Hematopoietic multipotent progenitor cell treated with erythropoietin and hydrocortisone succinate and interleukin-3 and kit ligand, for 6 days (in vitro differentiated cells): Measurements from ENCODE around the gene VPS13A.
"Not testable (repeated sequence)": the region's sequence is repeated elsewhere in the genome, so short reads cannot be mapped to it uniquely, and the experiment has no call there.

Experiments used
- DNase-seq: peaks from one replicate; pipeline ENCODE4 v3.0.0-alpha.2; 2015

The VPS13A gene

GRCh38 chr9:77426712-77427111 is 249.4 kb downstream of the VPS13A start:
- no peak for DNase-seq

- DNase-seq: no peak
Measured at GRCh38 chr9:77427256-77427927, 250.1 kb downstream of the VPS13A start.

GRCh38 chr9:77429928-77430327 is 252.6 kb downstream of the VPS13A start:
- DNase-seq: no peak

GRCh38 chr9:77432053-77432452 is 254.7 kb downstream of the VPS13A start:
- no peak for DNase-seq

GRCh38 chr9:77433675-77434445 is 256.5 kb downstream of the VPS13A start:
- peak; percentile 84 for DNase-seq

GRCh38 chr9:77435277-77435676 is 257.9 kb downstream of the VPS13A start:
- no peak for DNase-seq

- DNase-seq: no peak
Measured at GRCh38 chr9:77435688-77436087, 258.4 kb downstream of the VPS13A start.

GRCh38 chr9:77438653-77439052 is 261.3 kb downstream of the VPS13A start:
- peak; percentile 68 for DNase-seq

GRCh38 chr9:77440057-77440456 is 262.7 kb downstream of the VPS13A start:
- DNase-seq: no peak

GRCh38 chr9:77441124-77441523 is 263.8 kb downstream of the VPS13A start:
- not testable (repeated sequence) for DNase-seq

- DNase-seq: no peak
Measured at GRCh38 chr9:77442436-77442835, 265.1 kb downstream of the VPS13A start.

GRCh38 chr9:77447646-77448045 is 270.3 kb downstream of the VPS13A start:
- DNase-seq: no peak

- no peak for DNase-seq
Measured at GRCh38 chr9:77449240-77450084, 272.1 kb downstream of the VPS13A start.

GRCh38 chr9:77450085-77450475 is 272.7 kb downstream of the VPS13A start:
- no peak for DNase-seq

- DNase-seq: no peak
Measured at GRCh38 chr9:77451507-77451906, 274.2 kb downstream of the VPS13A start.

GRCh38 chr9:77453825-77454647 is 276.7 kb downstream of the VPS13A start:
- DNase-seq: peak; percentile 60

- no peak for DNase-seq
Measured at GRCh38 chr9:77454663-77455062, 277.3 kb downstream of the VPS13A start.

- peak; percentile 79 for DNase-seq
Measured at GRCh38 chr9:77455312-77455927, 278.1 kb downstream of the VPS13A start.

GRCh38 chr9:77456829-77457437 is 279.6 kb downstream of the VPS13A start:
- peak; percentile 92 for DNase-seq

GRCh38 chr9:77457916-77458592 is 280.7 kb downstream of the VPS13A start:
- DNase-seq: peak; percentile 92

- no peak for DNase-seq
Measured at GRCh38 chr9:77460938-77461337, 283.6 kb downstream of the VPS13A start.
